Panc1 (cell line): ENCODE measurements around the gene TNNT3. TPM values are rescaled to one million over a fixed set of nuclear protein-coding genes. Genes with fewer than 3 reads are reported as not detected.

Experiments
- ATAC-seq: fragments of 200-7000 bp; cut with Tn5 transposase; 2 replicates; pipeline ENCODE4 v1.9.1; 2020; ENCODE audit warnings: mild to moderate bottlenecking, moderate library complexity
- BruUV-seq: library from RNA; stranded (reverse); fragments of 400-500 nt; replicated peaks from 2 replicates; lab custom pipeline; 2021; lab: Mats Ljungman, UMichigan
- CTCF ChIA-PET: fragments of 300-600 bp; sonication (Branson Sonifier 250); formaldehyde crosslinking; loops from one replicate; lab custom pipeline; 2022; ENCODE audit warnings: antibody characterized with exemption; lab: Charles Lee
- POLR2A ChIA-PET: fragments of 300-600 bp; sonication (Branson Sonifier 250); formaldehyde crosslinking; loops from one replicate; lab custom pipeline; 2022; ENCODE audit warnings: antibody characterized with exemption; lab: Charles Lee
- DNase-seq: peaks from one replicate; pipeline ENCODE4 v3.0.0-alpha.2; 2010; ENCODE audit warnings: low read depth, low spot score
- H3K27ac ChIP-seq: 2 replicates; pipeline ENCODE4 v1.5.1; 2011; ENCODE audit warnings: mild to moderate bottlenecking, low read length, inconsistent platforms
- H3K27me3 ChIP-seq: fragments of 200-500 bp; sonication (Bioruptor generic); 2 replicates; pipeline ENCODE4 v1.6.0; 2014; ENCODE audit warnings: low read length, inconsistent platforms; ENCODE audit not compliant: control insufficient read depth, insufficient read depth
- H3K36me3 ChIP-seq: fragments of 200-500 bp; sonication (Bioruptor generic); 2 replicates; pipeline ENCODE4 v1.5.1; 2014; ENCODE audit warnings: inconsistent platforms, mild to moderate bottlenecking, low read length, moderate library complexity; ENCODE audit not compliant: control insufficient read depth, insufficient read depth
- H3K4me1 ChIP-seq: 2 replicates; pipeline ENCODE4 v1.5.1; 2011; ENCODE audit warnings: inconsistent platforms, mild to moderate bottlenecking, low read length, moderate library complexity; ENCODE audit not compliant: control insufficient read depth, insufficient read depth
- H3K4me3 ChIP-seq, 2 experiments: 2 replicates each; pipeline ENCODE4 v1.5.1; 2011 to 2012; ENCODE audit warnings: low read depth in 2 of 2, low read length in 2 of 2, mild to moderate bottlenecking in 2 of 2, inconsistent platforms in 1 of 2, moderate library complexity in 1 of 2
- H3K9me3 ChIP-seq: fragments of 200-500 bp; sonication (Bioruptor generic); 2 replicates; pipeline ENCODE4 v1.5.1; 2014; ENCODE audit warnings: low read depth, mild to moderate bottlenecking, inconsistent platforms, low read length, moderate library complexity; ENCODE audit not compliant: control insufficient read depth, insufficient read depth
- CTCF ChIP-seq: fragments of 450-650 bp; IDR thresholded peaks from 2 replicates; pipeline ENCODE4 v1.5.1; 2017; ENCODE audit warnings: mild to moderate bottlenecking
- POLR2AphosphoS5 ChIP-seq: IDR thresholded peaks from 2 replicates; pipeline ENCODE4 v1.6.1; 2012; ENCODE audit warnings: mild to moderate bottlenecking, low read depth, low read length, moderate library complexity
- REST ChIP-seq, 2 experiments: IDR thresholded peaks; 2 replicates each; pipeline ENCODE4 v1.6.1; 2011 to 2012; ENCODE audit warnings: low read depth in 2 of 2, control low read depth in 1 of 2, low read length in 1 of 2, mild to moderate bottlenecking in 1 of 2, moderate library complexity in 1 of 2; ENCODE audit not compliant: insufficient read depth in 1 of 2
- SIN3A ChIP-seq: IDR thresholded peaks from 2 replicates; pipeline ENCODE4 v1.6.1; 2012; ENCODE audit warnings: low read depth, mild to moderate bottlenecking, low read length, moderate library complexity, borderline replicate concordance; ENCODE audit not compliant: insufficient read depth
- TCF7L2 ChIP-seq: IDR thresholded peaks from 2 replicates; pipeline ENCODE4 v1.6.1; 2011; ENCODE audit warnings: mild to moderate bottlenecking, low read depth, low read length, inconsistent platforms
- in situ Hi-C: cut with HindIII; loops from 2 replicates; pipeline ENCODE4 v1.10.0; 2016; ENCODE audit warnings: low sequenced_read_pairs, low pct_unique_long_range_greater_than_20kb
- intact Hi-C: fragments of 100-400 bp; cut with micrococcal nuclease; formaldehyde crosslinking; loops from one replicate; pipeline ENCODE4 v1.10.0; 2022; ENCODE audit not compliant: unreplicated experiment
- total RNA-seq: library from RNA; stranded (reverse); gene quantifications from one replicate; pipeline ENCODE4 v1.2.1, GENCODE V29; 2021; ENCODE audit not compliant: unreplicated experiment

The TNNT3 gene
- total RNA-seq, 1 experiment from 2014 or later, result 0.41 TPM

GRCh38 chr11:1963864-1964263, 44.4 kb downstream of the TNNT3 start:
- H3K27me3 ChIP-seq, result no peaks in the 10 kb centered on the region
- ChIA-PET POLR2A (no interaction called here), CTCF (no interaction called here)
- TF ChIP-seq TCF7L2, result no peak
- TF ChIP-seq CTCF, result no peak
- no peak for TF ChIP-seq SIN3A
- TF ChIP-seq POLR2AphosphoS5, result no peak
- TF ChIP-seq REST (IDR thresholded peaks at IDR 0.05; ENCODE audit: insufficient read depth in 1 of 2, low read depth in 2 of 2, low read length in 1 of 2), result no peak
- H3K9me3 ChIP-seq, result no peaks in the 10 kb centered on the region
- H3K27ac ChIP-seq, result no peak overlapping the region
- no peaks in the 10 kb centered on the region for H3K4me1 ChIP-seq
- no TSS peak for BruUV-seq
- DNase-seq, result no peak
- intact Hi-C loops, result no loop called here
- no peaks in the 10 kb centered on the region for H3K36me3 ChIP-seq
- in situ Hi-C loops, result no loop called here
- ATAC-seq, result no peak
- H3K4me3 ChIP-seq, result no peak overlapping the region

- ATAC-seq (no peak), DNase-seq (no peak)
- no TSS peak for BruUV-seq
- intact Hi-C loops, result no loop called here
- H3K36me3 ChIP-seq, result no peaks in the 10 kb centered on the region
- no peak for TF ChIP-seq SIN3A
- no peak for TF ChIP-seq POLR2AphosphoS5
- TF ChIP-seq CTCF, result no peak
- no peak for TF ChIP-seq REST (IDR thresholded peaks at IDR 0.05; ENCODE audit: insufficient read depth in 1 of 2, low read depth in 2 of 2, low read length in 1 of 2)
- no peak for TF ChIP-seq TCF7L2
- no peaks in the 10 kb centered on the region for H3K27me3 ChIP-seq
- in situ Hi-C loops, result no loop called here
- no peaks in the 10 kb centered on the region for H3K4me1 ChIP-seq
- no peak overlapping the region for H3K27ac ChIP-seq
- no peak overlapping the region for H3K4me3 ChIP-seq
- no peaks in the 10 kb centered on the region for H3K9me3 ChIP-seq
- ChIA-PET POLR2A (no interaction called here), CTCF (no interaction called here)
Observed at GRCh38 chr11:1964348-1964747, 44.8 kb downstream of the TNNT3 start.
